NCI-H226 (cell line): ENCODE measurements around the gene FEZ2.

Experiments
- DNase-seq: peaks from one replicate; pipeline ENCODE4 v3.0.0-alpha.2; 2015

FEZ2 gene

DNA sequence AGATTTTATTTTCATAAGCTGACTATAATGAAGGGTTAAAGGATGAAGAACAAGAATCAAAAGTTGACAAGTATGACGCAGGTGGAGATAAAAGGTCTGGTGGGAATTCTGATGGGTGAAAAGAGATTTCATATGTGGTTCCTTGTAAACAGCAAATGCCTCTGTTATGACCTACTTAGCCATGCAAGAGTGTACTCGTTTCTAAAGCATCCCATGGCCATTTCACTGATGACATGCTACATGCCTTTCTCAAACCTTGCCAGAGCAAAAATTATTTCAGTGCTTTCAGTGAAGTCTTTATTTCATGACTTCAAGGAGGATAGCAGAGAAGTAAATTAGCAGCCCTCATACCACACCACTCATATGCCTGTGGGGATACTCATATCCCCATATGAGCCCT, 71.7 kb downstream of the FEZ2 start:
- DNase-seq, result peak; percentile 33

DNA sequence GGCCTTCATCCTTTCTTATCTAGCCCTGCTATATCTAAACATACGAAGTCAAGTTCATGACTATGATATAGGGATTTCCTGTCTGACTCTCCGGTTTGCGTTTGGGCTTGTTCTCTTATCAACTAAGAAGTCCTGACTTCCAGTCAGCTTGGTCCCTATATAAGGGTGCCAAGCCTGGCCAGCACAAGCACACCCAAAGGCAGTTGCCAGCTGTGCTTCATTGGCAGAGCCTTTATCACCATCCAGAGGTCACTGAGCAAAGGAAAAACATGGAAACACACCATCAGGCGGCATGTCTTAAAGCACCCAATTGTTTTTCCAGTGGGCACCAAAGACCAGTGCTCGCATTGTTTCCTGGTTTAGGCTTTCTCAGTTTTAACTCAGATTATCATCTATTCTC, 72.7 kb downstream of the FEZ2 start:
- no peak for DNase-seq

DNA sequence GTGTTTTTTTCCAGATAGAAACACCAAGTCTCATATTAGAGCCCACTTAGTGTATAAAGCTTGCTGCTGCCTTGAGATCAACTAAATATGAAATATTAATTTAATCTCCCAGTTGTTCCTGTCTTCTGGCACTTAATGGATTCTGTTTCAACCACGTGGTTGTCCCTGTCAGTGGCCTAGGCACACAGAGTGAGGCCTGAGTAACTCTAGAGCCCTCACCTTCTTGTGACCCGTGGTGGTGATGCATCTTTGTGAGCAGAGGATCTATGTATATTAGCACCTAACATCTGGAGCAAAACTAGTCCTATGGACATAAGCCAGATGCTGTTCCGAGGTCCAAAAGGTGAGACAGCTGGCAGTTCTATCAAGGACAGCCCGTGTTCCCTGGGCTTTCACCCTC, 74.8 kb downstream of the FEZ2 start:
- DNase-seq, result no peak

DNA sequence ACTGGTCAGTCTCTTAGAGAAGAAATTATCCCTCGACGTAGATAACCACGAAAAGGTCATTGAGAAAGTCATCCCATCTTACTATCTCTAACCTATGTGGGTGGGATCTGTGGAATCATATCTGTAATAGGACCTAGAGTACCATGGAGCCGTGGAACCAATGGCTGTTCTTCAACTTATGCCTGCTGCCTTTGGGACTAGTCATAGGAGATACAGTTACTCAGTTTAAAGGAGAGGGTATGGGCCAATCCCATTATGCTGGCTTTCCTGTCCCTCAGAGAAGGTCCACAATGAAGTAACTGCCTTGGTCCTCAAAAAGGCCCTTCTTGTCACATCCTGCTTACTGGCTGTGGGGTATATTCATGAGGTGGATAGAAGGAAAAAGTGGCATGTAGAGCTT, 77.5 kb downstream of the FEZ2 start:
- DNase-seq, result no peak

DNA sequence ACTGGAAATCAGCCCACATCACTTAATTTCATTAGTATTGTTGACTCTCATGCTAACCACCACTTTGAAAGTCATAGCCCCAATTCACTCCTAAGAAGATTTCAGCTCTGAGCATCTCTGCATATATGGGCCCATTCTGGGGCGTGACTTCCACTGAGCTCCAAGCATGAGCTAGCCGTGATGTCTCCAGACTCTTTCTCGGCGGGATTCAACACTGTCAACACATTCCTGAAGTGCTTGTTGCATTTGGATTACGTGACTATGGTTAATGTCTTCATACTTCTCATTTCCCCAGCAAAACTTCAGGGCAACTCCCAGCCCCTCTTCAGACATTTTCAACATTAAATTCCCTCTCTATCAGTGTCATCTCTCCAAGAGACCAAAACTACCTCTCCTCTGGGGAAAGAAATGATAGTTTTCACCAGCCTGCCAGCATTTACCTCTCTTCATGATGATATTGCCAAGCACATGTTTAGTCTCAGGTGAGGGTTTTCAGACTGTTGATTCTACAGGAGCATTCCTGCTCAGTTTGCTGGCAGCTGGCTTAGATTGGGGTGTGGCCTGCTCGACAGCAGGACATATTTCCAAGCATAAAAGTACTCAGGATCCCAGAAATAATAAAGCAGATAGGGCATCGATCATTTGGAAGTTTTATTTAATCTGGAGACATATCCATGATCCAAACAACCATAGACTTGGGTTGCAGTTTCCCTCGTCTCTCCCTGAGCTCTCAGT, 81.7 kb downstream of the FEZ2 start:
- peak; percentile 88 for DNase-seq

DNA sequence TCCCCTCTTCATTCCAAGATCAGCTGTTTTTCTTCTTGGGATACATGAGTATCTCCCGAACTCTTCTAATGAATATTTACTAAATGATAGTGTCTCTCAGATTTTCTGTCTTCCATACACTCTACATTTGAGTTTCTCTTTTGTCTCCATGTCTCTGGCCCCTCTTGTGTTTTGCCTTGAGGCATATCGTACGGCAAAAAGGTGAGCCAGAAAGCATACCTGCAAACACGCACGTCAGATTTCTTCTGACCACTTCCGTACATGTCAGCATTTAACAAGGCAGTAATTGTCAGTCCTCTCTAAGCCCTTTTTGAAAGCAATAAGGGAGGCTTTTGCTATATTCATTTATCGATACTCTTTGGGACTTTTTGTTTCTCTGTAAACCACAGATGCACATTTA, 82.4 kb downstream of the FEZ2 start:
- DNase-seq, result no peak

DNA sequence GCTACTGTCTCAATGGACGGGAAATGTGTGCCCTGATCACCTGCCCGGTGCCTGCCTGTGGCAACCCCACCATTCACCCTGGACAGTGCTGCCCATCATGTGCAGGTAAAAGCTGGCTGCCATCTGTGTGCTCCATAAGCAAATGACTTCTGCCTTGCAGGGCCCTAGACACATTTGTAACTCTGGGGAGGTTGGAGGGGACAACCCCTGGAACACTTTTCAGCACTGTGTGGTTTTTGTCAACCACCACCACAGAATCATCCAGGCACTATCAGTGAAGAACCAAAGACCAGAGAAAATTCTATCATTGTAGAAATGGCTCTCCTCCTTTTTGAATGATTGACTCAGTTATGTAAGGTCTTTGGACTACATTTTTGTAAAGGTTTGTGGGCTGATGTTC, 84.3 kb downstream of the FEZ2 start:
- no peak for DNase-seq

DNA sequence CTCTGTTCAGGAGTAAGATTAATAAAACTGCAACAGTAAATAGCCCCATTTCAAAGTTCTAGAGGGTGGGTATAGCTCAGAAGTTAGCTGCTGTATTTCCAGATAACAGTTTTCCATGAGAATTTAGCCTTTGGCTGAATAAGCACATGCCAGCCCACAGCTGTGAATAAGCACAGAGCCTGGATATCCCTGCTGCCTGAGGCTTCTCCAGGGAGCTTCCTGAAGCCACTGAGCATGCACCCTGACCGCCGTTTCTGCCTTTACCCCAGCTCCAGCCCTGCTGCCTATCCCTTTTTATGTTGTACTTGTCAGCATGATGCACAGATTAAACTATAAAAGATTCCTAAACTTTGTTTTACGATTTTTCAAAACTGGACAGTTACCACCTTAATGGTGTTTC, 85.3 kb downstream of the FEZ2 start:
- no peak for DNase-seq

DNA sequence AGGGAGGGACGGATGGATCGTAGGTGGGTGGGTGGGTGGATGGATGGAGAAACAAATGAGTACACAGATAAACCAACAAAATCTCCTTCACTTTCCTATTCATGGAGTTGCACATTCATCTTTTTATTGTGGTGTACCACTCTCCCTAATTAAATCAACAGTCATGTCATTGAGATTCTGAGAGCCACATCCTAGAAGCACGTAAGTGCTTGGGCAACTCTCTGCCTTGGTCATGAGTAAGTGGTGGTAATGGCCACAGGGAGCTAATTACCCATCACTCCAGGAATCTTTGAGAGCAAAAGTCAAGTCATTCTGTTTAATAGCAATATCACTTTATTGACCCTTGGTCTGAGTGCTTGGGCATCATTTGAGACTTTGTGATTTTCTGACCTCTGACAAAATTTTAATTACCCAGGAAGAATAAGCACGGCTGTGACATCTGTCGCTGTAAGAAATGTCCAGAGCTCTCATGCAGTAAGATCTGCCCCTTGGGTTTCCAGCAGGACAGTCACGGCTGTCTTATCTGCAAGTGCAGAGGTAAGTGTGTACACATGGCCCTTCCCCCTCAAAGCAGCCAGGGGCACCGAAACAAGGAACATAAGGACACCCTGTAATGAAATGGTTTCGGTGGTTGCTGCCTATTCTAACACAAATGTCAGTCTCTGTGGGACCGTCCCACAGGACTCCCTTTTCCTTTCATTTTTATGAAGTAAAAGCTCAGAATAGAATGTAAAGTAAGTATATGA, 85.9 kb downstream of the FEZ2 start:
- no peak for DNase-seq

DNA sequence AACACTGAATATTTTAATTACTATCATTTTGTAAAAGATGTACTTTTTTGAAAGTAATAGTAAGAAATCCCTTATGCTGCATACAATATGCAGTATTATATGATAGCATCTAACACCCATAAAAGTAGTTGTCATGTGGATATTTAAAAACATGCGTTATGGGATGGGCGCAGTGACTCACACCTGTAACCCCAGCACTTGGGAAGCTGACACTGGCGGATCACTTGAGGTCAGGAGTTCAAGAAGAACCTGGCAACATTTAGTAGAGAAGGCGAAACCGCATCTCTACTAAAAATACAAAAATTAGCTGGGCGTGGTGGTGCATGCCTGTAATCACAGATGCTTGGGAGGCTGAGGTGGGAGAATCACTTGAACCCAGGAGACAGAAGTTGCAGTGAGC, 88.9 kb downstream of the FEZ2 start:
- DNase-seq, result no peak

DNA sequence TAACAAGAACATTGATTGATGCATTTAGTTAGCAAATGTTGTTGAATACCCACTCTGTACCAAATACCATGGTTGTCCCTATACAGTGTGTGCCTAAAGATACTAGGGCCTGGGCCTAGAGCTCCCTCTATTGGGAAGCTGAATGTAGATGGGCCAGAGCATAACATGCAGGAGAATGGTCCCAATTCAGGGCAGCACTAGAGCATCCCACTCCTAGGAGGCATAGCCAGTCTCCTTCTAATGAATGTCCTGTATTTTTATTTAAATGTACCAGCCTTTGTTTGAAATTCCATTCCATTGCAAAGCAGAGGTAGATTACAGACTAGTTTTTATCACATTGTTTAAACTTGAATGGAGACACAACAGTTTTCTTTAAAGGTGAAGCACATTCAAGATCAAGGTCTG, 90.6 kb downstream of the FEZ2 start:
- DNase-seq, result peak; percentile 24
